ENCODE data around the gene EHD3.

EHD3 gene

DNA sequence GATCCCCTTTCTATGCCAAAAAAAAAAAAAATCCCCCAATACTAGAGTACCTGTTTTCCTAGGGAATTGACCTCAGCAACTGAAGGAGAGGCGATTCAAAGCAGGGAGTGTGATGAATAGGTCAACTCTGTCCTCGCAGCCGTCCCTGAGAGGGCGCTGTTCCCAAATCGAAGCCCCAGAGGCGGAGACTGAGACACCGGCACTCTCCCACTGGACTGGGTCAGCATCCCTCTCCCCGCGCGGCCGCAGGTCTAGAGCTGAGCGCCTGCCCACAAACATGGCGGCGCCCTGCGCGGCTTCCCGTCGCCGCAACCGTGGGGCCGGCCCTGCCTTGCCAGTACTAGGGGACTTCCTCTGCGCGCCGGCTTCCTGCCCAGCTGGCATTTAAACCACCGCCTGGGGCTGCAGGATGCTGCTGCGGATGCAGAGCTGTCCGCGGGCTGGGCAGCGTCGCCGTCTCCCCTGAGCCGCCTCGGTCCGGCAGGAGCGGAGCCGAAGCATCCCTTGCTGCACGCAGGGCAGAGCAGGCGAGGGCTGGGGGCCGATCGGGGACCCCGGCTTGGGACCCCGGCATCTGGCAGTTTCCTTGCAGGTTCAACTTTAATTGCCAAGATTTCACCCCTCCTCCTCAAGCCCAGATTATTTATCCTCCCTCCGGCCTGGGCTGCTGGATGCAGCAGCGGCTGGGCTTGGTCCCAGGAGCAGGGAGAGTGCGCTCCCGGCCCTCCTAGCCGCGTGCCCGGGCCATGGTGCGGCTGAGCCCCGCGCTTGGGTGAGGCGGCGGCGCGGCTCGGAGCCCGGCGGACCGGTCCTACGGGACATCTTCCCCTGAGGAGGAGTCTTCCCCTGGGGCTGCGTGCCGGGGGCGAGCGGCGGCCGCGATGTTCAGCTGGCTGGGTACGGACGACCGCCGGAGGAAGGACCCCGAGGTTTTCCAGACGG lies at the start of gene EHD3:
TSS of gene EHD3 (plus strand) at position 412 of the 942 bp plus-strand sequence. CDS start at position 882, 470 bp downstream.
- DNase-seq (ENCODE audit: low spot score): peak; percentile 93

DNA sequence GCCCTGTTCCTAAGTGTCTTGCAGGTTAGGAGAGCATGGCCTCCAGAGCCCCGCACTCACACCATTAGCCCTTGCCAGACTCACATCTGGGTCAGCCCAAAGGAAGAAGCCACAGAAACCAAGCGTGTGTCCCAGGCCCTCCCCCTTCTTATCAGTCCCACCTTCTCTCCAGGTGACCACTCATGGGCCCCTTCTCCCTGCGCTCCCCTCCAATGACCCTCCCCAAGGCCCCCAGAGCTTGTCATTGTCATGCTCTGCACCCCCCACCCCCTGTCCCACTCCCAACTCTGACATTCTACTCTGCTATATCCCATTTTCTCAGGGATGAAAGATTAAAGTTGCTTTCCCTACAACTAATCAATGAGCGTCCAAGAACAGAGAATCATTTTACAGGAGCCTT lies 46.8 kb upstream of the EHD3 start:
- no peak for DNase-seq (ENCODE audit: low spot score)

DNA sequence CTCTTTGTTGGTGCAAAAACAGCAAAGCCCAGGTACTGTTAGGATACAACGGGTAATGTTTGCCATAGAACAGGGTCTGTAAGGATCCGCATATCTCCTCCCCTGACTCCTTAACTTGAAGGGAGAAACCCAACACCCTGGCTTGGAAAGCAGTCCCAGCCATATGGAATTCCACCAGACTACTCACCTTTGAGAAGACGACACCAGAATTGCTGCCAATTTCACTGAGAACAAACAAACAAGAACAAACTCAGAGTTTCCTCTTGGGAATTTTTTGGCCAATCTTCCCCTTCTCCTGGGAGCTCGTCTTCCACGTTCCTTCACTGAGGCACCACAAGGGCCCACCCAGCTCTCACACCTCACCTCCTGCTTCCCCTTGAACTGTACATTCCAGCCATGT lies 45.8 kb upstream of the EHD3 start:
- no peak for DNase-seq (ENCODE audit: low spot score)

DNA sequence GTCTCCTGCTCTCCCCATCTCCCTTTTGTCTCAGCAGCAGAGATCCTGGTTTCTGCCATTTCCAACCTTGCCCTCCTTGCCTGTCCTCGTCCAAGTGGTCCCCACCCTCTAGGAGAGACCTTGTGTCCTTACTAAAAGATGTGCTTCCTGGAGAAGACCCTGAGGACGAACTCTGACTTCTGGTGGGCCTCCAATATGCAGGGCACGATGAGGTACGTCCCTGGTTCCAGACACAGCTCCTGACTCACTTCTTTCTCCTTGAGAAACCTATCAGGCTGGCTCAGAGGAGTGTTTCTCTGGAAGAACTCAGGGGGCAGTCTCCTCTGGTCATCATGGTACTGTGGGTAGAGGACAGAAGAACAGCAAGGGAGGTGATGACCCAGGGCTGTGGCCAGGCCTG lies 44.8 kb upstream of the EHD3 start:
- DNase-seq (ENCODE audit: low spot score): no peak

DNA sequence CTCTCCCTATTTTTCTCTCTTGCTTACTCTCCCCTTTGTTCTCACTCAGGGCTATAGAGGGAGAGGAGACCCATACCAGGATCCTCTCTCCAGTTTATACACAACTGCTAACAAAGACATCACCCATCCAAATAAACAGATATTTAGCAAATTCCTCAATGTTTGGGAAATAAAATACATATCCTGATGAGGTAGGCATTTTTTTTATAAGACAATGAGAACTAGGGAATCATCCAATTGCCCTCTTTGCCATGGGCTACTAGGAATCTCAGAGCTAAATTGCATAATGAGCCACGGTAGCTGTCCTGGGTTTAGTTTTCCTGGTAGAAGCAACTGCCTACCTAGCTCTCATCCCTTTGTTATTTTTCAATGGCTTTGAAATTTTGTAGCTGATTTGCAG lies 43.8 kb upstream of the EHD3 start:
- no peak for DNase-seq (ENCODE audit: low spot score)

DNA sequence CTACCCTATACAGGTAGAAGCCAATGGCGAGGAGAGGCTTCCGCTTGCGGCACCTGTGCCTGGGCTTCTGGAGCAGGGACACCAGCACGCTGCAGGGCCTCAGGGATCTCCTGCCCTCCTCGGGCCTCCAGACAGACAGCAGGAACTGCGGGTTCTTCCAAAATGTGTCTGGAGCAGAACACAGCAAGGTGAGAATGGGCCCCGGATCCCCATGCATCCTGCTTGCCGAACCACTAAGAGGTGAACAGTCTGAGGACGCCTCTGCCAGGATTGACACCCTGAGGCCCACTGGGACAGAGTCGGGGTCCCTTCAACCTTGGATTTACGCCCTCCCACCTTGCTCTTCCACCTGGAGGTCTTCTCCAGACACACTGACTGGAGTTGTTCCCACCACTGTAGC lies 42.0 kb upstream of the EHD3 start:
- no peak for DNase-seq (ENCODE audit: low spot score)

DNA sequence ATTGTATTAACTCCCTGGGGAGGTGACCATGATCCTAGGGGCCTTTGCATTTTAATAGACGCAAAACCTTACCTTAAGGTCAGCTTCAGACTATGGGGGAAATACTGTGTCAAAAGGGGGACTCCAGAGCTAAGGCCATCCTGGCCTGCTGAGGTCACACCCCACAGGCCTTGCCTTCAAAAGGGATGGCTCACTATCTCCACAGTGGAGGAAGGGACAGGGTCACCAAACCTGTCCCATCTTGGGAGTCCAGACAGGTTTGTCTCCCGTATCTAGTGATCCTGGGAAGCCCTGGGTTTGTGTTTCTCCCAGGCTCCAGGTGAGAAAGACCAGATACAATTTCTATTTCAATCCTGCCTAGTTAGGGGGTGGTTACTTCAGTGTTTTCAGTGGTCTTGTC lies 41.6 kb upstream of the EHD3 start:
- DNase-seq (ENCODE audit: low spot score): no peak

DNA sequence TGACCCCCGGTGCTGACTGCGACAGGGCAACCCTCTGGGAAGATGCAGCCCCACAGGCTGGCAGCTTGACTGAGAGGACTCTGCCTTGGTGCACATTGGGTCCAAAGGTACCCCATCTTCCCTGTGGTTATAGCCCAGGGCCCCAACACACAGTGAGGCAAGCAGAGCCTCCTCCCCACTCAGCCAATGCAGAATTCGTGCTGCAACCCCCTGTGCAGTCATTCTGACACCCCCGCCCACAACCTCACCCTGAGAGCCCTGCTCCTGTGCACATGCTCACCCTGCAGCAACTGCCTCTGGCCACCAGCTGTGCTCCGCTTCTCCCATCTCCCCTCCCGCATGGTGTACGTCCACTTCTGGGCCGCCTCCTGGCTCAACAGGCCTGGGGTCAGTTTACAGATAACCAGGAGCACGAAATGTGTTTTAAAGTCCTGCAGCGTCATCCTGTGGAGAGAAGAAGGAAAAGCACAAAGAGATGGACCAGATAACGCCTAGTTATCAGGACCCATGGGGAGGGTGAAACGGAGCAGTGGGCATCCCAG lies 41.0 kb upstream of the EHD3 start:
- DNase-seq (ENCODE audit: low spot score): no peak

DNA sequence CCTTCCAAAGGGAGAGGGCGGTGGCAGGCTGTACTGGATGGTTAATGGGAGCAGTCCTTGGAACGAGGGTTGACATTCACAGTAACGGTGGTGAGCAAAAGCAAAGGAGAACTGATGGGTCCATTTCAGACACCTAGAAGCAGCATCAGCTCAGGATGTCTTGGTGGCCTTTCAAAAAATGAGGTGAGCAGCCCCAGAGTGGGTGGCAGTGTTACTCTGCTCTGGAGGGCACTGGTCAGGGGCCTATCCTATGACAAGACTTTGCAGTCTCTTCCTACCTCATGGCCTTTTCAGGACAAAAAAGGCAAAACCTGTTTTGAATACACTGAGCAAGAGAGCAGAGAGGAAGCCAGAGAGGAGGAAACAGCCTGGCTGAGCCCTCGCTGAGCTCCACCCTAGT lies 40.1 kb upstream of the EHD3 start:
- DNase-seq (ENCODE audit: low spot score): no peak

DNA sequence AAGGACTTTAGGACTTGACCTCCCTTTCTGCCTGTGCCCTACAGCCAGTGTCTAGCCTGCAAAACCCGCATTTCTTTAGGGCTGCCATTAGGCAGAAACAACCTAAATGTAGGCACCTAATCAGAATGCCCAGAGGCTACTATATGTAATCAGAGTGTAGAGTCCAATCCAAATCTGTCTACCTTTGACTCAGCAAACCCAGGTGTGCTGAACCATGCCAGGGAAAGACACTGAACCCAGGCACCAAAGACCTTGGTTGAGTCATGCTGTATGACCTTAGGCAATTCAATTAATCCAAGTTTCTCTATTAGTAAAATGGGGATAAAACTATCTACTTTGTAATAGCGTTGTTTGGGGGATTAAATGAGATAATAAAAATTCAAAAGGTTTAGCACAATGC lies 37.3 kb upstream of the EHD3 start:
- no peak for DNase-seq (ENCODE audit: low spot score)

DNA sequence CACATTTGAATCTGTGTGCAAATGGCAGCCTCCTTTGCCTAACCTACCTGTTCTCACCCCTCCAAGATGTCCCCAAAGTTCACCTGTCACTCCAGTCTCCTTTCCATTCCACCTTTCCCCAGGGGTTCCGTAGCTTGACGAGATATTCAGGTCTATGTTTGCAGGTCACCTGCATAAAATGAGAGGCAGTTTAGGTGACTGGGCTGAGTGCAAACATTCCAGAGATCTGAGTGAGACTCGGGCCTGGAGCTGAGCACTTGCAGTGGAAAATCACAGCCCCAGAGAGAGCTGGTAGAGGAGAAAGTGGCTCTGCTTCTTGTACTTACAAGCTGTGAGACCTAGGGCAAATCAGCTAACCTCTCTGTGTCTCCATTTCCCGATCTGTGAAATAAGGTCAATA lies 36.8 kb upstream of the EHD3 start:
- DNase-seq (ENCODE audit: low spot score): no peak

DNA sequence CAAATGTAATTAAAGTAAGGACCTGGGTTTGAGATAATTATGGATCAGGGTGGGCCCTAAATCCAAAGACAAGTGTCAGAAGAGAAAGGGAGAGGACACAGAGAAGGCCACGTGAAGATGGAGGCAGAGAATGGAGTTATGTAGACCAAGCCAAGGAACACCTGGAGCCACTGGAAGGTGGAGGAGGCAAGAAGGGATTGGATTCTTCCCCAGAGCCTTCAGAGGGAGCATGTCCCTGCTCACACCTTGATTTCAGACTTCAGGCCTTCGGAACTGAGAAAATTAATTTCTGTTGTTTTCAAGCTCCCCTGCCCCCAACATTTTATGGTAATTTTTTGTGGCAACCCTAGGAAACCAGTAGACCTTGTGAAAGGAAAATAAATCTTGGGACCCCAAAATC lies 36.3 kb upstream of the EHD3 start:
- DNase-seq (ENCODE audit: low spot score): no peak

DNA sequence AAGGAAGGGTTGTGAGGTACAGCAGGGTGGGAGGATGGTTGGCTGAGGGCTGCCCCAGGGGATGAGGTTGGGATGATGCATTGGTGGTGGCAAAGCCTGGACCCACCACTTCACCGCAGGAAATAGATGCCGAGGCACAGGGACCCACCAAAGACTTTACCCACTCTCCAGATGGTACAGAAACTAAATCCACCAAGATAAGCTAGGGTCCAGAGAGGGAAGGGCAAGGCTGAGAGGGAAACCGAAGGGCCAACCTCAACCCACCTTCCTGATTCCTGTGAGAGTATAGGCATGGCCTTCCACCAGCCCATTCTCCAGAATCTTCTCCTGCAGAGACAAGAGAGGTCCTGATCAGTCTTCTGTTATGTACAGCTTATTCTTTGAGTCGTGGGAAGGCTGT lies 34.7 kb upstream of the EHD3 start:
- no peak for DNase-seq (ENCODE audit: low spot score)

DNA sequence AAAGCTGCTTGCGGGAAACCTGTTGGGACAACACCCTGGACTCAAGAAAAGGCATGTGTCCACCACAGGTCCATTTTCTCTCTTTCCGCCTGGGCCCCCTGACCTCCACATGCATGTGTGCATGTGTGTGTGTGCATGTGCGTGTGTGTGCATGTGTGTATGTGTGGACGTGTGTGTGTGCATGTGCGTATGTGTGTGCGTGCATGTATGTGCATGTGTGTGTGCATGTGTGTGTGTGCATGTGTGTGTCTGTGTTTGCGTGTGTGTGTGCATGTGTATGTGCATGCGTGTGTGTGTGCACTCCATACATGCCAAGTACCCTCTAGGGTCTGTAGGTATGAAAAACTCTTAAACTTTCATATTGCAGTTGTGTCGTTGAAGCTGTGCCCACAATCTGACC lies 33.0 kb upstream of the EHD3 start:
- no peak for DNase-seq (ENCODE audit: low spot score)

DNA sequence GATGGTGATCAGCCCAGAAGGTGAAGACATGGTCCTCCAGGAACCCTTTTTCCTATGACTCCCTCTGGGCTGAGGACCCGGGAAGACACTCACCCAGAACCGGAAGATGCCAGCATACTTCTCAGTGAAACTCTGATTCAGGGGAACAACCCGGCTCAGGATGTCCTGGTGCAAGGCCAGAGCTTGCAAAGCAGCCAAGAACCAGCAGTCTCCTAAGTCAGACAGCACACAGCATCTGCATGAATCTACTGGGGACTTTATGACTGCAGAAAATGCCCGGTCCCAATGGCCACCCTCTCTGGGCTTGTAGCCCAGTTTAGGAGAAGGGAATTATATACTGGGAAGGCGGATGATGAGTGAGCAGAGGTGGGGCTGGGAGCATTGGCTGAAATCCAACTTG lies 31.9 kb upstream of the EHD3 start:
- DNase-seq (ENCODE audit: low spot score): no peak

DNA sequence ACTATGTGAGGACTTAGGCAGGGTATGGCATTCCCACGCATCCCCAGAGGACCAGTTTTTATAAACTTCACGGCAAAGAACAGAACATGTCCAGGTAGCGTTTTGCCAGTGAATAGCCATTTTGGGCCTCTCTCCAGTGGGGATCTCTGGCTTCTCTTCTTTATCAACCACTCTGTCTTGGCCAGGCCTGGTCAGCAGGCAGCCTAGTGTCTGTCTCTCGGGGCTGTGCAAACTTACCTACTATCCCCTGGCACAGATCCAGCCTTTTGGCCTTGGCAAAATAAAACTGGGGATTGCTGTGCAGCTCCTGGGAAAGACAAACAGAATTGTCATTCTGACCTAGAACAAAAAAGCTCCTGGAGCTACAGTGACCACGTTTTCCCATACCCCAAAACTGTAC lies 31.1 kb upstream of the EHD3 start:
- DNase-seq (ENCODE audit: low spot score): no peak

DNA sequence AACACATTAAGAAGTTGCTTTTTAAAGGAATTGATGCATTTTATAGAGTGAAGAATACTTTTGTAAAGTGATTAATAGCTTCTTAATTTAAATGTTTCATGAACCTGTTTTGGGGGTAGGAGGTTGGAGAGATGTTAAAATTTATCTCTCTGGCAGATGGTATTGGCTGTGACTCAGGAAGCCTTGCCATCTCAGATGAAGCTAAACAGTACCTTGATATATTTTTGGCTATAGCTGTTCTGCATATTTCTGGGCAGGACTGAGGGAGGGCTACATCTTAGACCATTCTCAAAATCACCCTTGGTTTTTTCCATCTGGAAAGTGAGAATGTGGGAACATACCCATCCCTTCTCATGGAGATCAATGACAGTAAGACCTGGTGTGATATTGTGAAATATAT lies 30.0 kb upstream of the EHD3 start:
- DNase-seq (ENCODE audit: low spot score): no peak

DNA sequence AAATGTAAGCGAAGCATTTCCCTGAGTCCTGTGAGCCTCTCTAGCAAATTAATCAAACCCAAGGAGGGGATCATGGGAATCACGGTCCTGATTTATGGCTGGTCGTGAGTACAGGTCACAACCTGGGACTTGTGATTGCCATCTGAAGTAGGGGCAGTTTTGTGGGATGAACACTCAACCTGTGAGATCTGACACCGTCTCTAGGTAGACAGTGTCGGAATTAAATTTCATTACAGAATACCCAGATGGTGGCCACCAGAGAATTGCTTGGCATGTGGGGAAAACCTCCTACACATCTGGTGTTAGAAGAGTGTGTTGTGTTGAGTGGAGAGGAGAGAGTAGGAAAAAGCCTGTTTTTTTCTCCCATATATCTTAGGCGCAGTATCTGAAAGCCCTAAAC lies 29.2 kb upstream of the EHD3 start:
- no peak for DNase-seq (ENCODE audit: low spot score)

DNA sequence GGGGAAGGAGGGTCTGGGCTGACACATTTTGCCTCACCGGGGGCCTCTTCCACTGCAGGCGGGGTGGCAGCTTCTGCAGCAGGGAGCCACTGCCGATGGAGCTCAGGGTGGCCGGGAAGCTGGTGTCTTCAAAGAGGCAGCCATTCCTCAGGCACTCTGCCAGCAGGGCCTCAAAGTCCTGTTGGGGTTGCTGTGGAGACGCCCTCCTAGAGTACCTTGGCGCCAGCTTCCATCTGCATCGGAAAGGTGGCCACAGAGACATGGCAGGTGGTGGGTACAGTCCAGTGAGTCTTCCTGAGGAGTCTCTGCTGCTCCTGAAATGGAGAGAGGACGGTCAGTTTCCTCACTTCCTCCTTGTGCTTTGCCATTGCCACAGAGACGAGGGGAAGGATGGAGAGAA lies 28.8 kb upstream of the EHD3 start:
- no peak for DNase-seq (ENCODE audit: low spot score)

DNA sequence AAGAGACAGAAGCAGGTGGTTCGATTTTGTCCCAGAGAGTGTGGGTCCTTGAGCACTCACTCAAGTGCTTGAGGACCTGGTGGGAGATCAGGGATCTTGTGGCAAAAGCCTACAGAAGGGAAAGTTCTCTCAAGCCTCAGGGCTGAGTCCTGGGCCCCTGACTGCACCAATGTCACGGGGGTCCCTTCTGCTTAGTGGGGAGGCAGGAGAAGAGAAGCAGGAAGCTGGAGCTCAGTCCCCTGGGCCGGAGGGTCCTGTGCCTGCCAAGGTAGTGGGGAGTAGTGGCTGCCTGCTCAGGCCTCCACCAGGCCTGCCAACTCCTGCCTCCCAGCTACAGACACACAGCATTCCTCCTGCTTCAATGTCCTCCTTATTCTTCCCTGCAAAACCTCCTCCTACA lies 28.3 kb upstream of the EHD3 start:
- DNase-seq (ENCODE audit: low spot score): no peak

DNA sequence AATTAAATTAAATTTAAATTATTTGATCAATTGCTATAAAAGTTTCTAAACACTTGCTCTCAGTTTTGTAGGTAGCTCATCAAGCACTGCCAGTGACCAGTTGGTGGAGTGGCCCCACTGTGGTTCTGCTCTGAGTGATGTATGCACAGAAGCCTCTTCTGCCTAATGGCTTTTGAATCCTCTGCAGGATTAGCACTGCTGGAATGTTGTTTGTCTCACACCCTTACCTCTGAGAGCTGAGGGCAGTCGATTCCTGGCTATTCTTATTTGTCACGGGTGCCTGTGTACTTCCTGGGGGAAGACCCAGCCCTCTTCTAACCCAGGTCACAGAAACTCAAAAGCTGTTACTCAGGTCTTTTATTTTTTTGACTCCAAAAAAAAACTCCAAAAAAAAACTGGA lies 26.2 kb upstream of the EHD3 start:
- no peak for DNase-seq (ENCODE audit: low spot score)

DNA sequence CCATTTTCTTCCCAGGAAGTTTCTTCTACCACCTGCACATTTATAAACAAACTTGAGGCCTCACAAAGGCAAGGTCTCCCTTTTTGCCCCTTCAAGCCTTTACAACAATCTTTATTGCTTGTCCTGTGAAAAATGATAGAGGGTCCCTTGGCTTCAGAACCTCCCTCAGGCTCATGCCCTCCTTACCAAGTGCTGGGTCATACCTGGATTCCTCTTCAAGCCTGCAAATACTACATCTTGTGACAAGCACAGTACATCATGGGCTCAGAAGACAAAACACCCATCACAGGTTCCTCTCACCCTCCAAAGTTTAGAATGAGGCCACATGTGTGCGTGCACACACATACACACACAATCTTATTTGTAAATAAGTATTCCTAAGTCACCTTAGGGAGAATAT lies 25.7 kb upstream of the EHD3 start:
- no peak for DNase-seq (ENCODE audit: low spot score)

DNA sequence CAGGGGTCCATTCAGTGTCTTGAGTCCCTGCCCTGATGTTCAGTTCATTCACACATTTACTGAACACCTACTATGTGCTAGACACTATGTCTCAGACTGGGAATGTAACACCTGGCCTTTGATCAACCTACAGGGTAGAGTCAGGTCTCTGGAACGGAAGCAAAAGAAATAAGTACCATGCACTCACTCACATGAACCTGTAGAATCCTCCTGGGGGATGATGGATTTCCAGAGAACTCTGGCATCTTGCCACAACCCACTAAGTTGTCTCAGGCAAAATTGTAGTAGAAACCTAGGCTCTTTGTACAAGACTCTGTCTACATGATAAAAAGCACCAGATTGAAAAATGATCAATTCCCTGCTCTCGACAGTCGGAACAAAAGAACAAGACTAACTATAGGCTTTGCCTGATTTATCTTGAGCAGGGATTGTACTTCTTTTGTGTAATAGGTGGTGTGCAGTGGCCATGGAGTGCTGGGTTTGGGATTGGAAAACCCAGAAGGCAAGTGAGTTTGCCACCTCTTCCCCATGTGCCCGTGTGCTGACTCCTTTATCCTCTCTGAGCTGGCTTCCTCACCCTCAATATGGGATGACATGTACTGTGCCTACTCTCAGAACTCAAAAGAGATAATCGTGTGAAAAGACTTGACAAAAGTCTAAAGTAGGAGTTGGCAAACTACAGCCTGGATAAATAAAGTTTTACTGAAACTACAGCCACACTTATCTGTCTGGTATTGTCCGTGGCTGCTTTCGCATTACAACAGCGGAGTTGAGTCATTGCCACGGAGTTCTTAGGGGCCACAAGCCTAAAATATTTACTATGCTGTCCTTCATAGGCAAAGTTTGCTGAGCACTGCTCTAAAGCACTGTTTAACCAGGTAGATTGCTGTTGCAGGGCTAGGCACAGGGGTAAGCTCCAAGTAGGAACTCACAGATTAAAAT lies 21.0 kb upstream of the EHD3 start:
- DNase-seq (ENCODE audit: low spot score): no peak
